ENCODE results near the gene MAP1LC3B2.

Gene MAP1LC3B2

DNA sequence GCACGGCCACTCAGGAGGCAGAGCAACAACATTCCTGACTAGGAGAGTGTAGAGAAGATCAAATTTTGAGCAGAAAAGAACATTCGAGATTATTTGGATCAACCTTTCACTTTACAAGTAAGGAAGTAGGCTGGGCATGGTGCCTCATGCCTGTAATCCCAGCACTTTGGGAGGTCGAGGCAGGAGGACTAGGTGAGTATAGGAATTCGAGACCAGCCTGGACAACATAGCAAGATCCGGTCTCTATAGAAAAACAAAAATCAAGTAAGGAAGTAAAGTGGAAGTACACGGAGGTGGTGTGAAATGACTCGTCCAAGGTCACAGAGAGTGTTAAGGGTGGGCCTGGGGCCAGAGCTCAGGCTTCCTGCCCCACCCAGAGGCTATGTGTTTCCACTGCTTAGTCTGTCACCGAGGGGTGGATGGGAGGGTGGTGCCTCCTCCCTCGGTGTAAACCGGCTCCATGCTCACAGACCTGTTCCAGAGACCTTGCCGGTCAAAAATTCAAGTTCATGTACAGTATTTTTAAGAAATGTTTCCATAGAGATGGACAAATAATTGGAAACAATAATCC lies 51.9 kb downstream of the MAP1LC3B2 start:
- TF ChIP-seq, protein P1, sequence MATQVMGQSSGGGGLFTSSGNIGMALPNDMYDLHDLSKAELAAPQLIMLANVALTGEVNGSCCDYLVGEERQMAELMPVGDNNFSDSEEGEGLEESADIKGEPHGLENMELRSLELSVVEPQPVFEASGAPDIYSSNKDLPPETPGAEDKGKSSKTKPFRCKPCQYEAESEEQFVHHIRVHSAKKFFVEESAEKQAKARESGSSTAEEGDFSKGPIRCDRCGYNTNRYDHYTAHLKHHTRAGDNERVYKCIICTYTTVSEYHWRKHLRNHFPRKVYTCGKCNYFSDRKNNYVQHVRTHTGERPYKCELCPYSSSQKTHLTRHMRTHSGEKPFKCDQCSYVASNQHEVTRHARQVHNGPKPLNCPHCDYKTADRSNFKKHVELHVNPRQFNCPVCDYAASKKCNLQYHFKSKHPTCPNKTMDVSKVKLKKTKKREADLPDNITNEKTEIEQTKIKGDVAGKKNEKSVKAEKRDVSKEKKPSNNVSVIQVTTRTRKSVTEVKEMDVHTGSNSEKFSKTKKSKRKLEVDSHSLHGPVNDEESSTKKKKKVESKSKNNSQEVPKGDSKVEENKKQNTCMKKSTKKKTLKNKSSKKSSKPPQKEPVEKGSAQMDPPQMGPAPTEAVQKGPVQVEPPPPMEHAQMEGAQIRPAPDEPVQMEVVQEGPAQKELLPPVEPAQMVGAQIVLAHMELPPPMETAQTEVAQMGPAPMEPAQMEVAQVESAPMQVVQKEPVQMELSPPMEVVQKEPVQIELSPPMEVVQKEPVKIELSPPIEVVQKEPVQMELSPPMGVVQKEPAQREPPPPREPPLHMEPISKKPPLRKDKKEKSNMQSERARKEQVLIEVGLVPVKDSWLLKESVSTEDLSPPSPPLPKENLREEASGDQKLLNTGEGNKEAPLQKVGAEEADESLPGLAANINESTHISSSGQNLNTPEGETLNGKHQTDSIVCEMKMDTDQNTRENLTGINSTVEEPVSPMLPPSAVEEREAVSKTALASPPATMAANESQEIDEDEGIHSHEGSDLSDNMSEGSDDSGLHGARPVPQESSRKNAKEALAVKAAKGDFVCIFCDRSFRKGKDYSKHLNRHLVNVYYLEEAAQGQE (IDR thresholded peaks at IDR 0.05; ENCODE audit: insufficient read depth in 1 of 2, low read depth in 2 of 2, low read length in 2 of 2): no peak
- TF ChIP-seq TAF1 (IDR thresholded peaks at IDR 0.05; ENCODE audit: borderline replicate concordance, insufficient read depth, low read length) (no peak), SIN3A (IDR thresholded peaks at IDR 0.05; ENCODE audit: borderline replicate concordance, insufficient read depth, low read length) (no peak), FOXP2 (optimal IDR thresholded peaks at IDR 0.05; ENCODE audit: borderline replicate concordance, extremely low read depth, extremely low read length, insufficient read depth) (no peak), POLR2AphosphoS5 (IDR thresholded peaks at IDR 0.05; ENCODE audit: low read depth, low read length) (no peak)

DNA sequence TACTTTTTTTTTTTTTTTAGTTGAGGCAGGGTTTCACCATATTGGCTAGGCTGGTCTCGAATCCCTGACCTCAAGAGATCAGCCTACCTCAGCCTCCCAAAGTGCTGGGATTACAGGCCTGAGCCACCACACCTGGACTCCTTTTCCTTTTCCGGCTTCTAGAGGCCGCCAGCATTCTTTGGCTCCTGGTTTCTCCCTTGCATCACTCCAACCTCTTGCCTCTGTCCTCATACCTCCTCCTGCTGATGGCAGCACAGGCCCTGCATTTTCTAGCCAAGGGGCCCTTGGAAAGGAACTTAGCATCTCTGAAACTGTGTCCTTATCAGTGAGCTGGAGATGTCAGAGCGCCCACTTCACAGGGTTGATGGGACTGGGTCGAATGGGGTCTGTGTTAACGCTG lies 53.3 kb downstream of the MAP1LC3B2 start:
- TF ChIP-seq POLR2AphosphoS5 (IDR thresholded peaks at IDR 0.05; ENCODE audit: low read depth, low read length) (no peak), TAF1 (IDR thresholded peaks at IDR 0.05; ENCODE audit: borderline replicate concordance, insufficient read depth, low read length) (no peak), SIN3A (IDR thresholded peaks at IDR 0.05; ENCODE audit: borderline replicate concordance, insufficient read depth, low read length) (no peak), FOXP2 (optimal IDR thresholded peaks at IDR 0.05; ENCODE audit: borderline replicate concordance, extremely low read depth, extremely low read length, insufficient read depth) (no peak)
- TF ChIP-seq, protein P1 (IDR thresholded peaks at IDR 0.05; ENCODE audit: insufficient read depth in 1 of 2, low read depth in 2 of 2, low read length in 2 of 2): no peak

DNA sequence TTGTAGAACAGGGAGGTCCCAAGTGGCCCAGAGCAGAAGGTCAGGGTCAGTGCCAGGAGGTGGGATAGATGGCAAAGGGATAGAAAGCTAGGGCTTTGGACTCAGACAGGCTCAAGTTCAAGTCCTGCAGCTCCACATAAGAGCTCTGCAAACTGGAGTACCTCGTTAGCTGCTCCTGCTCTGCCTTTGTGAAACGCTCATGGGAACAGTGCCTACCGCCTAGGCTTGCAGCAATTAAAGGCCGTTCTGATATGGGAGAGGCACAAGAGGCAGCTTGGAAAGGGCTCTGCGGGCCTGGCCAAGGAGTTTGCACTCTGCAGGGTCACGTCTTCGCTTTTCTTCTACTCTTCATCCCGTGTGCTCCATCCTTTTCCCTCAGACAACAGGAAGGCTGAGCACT lies 54.1 kb downstream of the MAP1LC3B2 start:
- no peak for TF ChIP-seq POLR2AphosphoS5 (IDR thresholded peaks at IDR 0.05; ENCODE audit: low read depth, low read length)
- TF ChIP-seq, protein P1 (IDR thresholded peaks at IDR 0.05; ENCODE audit: insufficient read depth in 1 of 2, low read depth in 2 of 2, low read length in 2 of 2): no peak
- TF ChIP-seq TAF1 (IDR thresholded peaks at IDR 0.05; ENCODE audit: borderline replicate concordance, insufficient read depth, low read length): no peak
- TF ChIP-seq SIN3A (IDR thresholded peaks at IDR 0.05; ENCODE audit: borderline replicate concordance, insufficient read depth, low read length): no peak
- TF ChIP-seq FOXP2 (optimal IDR thresholded peaks at IDR 0.05; ENCODE audit: borderline replicate concordance, extremely low read depth, extremely low read length, insufficient read depth): no peak

DNA sequence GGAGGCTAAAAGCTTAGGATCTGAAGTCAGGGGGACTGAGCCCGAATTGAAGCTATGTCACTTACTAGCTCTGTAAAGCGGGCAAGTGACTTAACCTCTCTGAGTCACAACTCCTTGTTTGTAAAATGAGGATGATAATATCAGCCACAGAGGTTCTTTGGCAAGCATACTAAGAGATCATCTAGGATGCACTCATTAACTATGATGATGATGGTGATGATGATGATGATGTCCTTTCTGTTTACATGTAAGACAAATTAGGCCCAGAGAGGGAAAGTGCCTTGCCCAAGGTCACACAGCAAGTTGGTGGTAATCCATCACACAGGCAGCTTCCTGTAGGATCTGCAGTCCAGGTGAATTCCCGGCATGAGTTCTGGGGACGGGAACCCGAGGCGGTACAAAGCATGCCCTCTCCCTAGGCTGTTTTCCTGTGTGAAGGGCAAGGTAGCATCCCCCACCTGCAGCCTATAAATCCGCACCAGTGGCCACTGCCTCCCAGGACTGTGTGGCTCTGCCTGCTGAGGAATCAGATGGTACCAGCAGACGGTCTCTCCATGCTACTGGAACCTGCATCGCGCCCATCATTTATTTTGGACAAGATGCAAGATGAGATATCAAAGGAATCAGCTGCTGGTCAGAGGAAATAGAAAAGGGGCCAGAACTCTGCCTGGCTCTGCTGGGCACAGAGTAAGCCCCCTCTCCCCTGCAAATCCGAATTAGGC lies 55.2 kb downstream of the MAP1LC3B2 start:
- TF ChIP-seq POLR2AphosphoS5 (IDR thresholded peaks at IDR 0.05; ENCODE audit: low read depth, low read length) (no peak), SIN3A (IDR thresholded peaks at IDR 0.05; ENCODE audit: borderline replicate concordance, insufficient read depth, low read length) (no peak), TAF1 (IDR thresholded peaks at IDR 0.05; ENCODE audit: borderline replicate concordance, insufficient read depth, low read length) (no peak), FOXP2 (optimal IDR thresholded peaks at IDR 0.05; ENCODE audit: borderline replicate concordance, extremely low read depth, extremely low read length, insufficient read depth) (no peak)
- TF ChIP-seq, protein P1 (IDR thresholded peaks at IDR 0.05; ENCODE audit: insufficient read depth in 1 of 2, low read depth in 2 of 2, low read length in 2 of 2): no peak
